Measurements from ENCODE around the gene MTOR. TPM values are rescaled to one million over a fixed set of nuclear protein-coding genes. Genes with fewer than 3 reads are reported as not detected.

Gene MTOR
- total RNA-seq, 4 donors from 2014 or later, result 40.4 to 51.4 (median 49.6) TPM

- Histone ChIP-seq H3K27ac (no peak overlapping the region), H3K4me1 (peaks cover 0 to 48% (median 21%) of the 10 kb centered on the region in 4 donors), H3K27me3 (no peaks in the 10 kb centered on the region), H3K9me3 (no peaks in the 10 kb centered on the region), H3K4me3 (peak overlapping the region in 1 of 4 donors; percentile 100), H3K36me3 (peaks cover 0 to 46% (median 8%) of the 10 kb centered on the region in 3 donors)
- no peak for TF ChIP-seq EP300 (IDR thresholded peaks at IDR 0.05)
- no peak for TF ChIP-seq POLR2A (IDR thresholded peaks at IDR 0.05)
- TF ChIP-seq, protein P1, sequence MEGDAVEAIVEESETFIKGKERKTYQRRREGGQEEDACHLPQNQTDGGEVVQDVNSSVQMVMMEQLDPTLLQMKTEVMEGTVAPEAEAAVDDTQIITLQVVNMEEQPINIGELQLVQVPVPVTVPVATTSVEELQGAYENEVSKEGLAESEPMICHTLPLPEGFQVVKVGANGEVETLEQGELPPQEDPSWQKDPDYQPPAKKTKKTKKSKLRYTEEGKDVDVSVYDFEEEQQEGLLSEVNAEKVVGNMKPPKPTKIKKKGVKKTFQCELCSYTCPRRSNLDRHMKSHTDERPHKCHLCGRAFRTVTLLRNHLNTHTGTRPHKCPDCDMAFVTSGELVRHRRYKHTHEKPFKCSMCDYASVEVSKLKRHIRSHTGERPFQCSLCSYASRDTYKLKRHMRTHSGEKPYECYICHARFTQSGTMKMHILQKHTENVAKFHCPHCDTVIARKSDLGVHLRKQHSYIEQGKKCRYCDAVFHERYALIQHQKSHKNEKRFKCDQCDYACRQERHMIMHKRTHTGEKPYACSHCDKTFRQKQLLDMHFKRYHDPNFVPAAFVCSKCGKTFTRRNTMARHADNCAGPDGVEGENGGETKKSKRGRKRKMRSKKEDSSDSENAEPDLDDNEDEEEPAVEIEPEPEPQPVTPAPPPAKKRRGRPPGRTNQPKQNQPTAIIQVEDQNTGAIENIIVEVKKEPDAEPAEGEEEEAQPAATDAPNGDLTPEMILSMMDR (IDR thresholded peaks at IDR 0.05), result no peak
- 90 to 91% methylated on average over 8 of the region's 8 CpGs for WGBS, 2 donors
- no peak for DNase-seq (ENCODE audit: low spot score in 2 of 2)
Observed at GRCh38 chr1:11057477-11057876, 204.9 kb downstream of the MTOR start.

Small RNAs within 50 kb of the gene (small RNA-seq; reads per million reads assigned to genes)
- gene RNU6-291P, result not detected
- not detected for gene RNU6-537P
- not detected for gene RPL39P6

Other genes with a start within 250 kb of the MTOR start
- 100 to 1,000 TPM; 165 to 237 (median 171) TPM for gene TARDBP, start 249.9 kb downstream of the MTOR start, total RNA-seq
- not detected for gene MASP2, start 215.3 kb downstream of the MTOR start, total RNA-seq
- gene SRM, start 202.5 kb downstream of the MTOR start, total RNA-seq, result 100 to 1,000 TPM in 2 of 4 donors, 10 to 100 TPM in 2; 66.2 to 210 (median 87.4) TPM
- 100 to 1,000 TPM in 3 of 4 donors, 10 to 100 TPM in 1; 96.1 to 181 (median 127) TPM for gene EXOSC10, start 162.7 kb downstream of the MTOR start, total RNA-seq
- 1,000 to 10,000 TPM; 1,094 to 2,140 (median 1,213) TPM for gene ANGPTL7, start 73.2 kb downstream of the MTOR start, total RNA-seq
- gene UBIAD1, start 10.6 kb upstream of the MTOR start, total RNA-seq, result 10 to 100 TPM in 3 of 4 donors, 1 to 10 TPM in 1; 8.7 to 23.7 (median 17.5) TPM
- under 1 TPM in 1 of 4 donors, not detected in 3; 0.59 TPM for gene DISP3, start 216.6 kb upstream of the MTOR start, total RNA-seq